ENCODE measurements around the gene NBL1.

- TF ChIP-seq CTCF (IDR thresholded peaks at IDR 0.05) (no peak), POLR2A (IDR thresholded peaks at IDR 0.05) (no peak)
Observed at GRCh38 chr1:19613171-19613703, 30.9 kb upstream of the NBL1 start.
